ENCODE data around the gene LIMK2.

Gene LIMK2

DNA sequence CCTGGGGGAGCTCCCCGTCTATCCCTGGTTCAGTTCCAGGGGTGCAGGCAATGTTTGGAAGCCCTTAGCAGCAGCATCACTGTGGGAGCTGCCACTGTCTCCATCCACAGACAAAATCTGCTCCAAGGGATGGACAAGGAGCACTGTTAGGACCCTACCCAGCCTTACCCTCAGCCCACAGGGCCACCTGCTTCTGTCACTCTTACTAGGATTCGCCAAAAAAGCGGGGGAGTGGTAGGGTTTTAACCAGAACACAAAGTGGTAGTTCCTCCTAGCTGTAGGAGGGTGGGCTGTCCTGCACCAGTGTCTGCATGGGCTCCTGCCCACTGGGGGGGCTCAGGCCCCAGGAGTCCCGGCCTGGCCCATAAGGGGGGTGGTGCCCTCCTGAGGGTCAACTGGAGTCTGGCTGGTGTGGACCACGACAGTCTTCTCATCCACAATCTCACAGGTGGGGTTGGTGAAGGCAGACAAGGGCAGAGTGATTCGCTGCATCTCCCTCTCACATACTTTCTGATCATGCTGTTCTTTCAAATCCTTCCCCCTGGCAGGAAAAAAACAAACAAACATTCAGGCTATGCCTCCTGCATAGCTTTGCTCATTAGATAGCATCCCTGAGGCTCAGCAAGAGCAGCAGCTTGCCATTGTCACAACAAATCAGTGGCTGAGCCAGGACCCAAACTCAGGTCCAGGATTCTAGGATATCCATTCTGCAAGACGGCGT, 70.8 kb downstream of the LIMK2 start:
- no peak for TF ChIP-seq ZFX (IDR thresholded peaks at IDR 0.05)
- TF ChIP-seq, protein P1, sequence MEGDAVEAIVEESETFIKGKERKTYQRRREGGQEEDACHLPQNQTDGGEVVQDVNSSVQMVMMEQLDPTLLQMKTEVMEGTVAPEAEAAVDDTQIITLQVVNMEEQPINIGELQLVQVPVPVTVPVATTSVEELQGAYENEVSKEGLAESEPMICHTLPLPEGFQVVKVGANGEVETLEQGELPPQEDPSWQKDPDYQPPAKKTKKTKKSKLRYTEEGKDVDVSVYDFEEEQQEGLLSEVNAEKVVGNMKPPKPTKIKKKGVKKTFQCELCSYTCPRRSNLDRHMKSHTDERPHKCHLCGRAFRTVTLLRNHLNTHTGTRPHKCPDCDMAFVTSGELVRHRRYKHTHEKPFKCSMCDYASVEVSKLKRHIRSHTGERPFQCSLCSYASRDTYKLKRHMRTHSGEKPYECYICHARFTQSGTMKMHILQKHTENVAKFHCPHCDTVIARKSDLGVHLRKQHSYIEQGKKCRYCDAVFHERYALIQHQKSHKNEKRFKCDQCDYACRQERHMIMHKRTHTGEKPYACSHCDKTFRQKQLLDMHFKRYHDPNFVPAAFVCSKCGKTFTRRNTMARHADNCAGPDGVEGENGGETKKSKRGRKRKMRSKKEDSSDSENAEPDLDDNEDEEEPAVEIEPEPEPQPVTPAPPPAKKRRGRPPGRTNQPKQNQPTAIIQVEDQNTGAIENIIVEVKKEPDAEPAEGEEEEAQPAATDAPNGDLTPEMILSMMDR (conservative IDR thresholded peaks at IDR 0.05) = no peak
- no peak overlapping the region for H3K27ac ChIP-seq

DNA sequence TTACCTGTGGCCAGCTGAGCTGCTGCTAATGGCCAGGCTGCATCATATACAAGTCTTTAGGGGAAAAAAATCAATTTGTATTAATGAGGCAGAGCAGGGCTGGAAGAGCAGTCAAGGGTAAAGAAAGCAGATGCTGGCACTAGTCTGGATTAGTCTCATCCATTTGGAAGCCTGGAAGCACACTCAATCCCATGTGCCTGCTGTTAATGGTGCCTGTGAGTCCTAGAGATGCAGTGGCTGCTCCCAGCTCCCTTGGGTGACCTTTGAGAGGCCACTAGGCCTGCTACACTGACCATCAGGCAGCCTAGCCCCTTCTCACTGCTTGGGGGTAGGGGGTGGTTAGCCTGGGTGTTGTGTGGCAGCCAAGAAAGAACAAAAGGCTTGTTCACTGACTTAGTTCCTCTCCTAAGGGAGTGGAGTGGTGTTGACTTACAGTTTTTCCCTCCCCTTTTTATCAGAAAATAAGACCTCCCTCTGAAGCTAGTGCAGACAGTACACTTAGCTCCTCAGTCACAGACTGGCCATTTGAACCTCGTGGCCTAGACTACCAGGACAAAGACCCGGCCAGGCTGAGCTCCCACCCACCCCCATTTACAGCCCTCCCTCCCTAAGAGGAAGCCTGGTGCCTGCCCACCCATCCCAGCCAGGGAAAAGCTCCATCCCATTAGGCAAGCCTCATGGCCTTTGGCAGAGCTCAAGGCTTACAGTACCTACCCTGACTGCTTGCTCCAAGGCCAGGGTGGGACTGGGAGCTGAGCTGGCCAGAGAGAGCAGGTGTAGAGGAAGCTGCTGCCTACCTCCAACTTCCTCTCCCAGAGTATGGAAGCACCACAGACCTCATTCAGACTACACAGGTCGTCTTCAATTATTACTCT, 72.4 kb downstream of the LIMK2 start:
- no peak for TF ChIP-seq ZFX (IDR thresholded peaks at IDR 0.05)
- TF ChIP-seq, protein P1 (conservative IDR thresholded peaks at IDR 0.05) = no peak
- H3K27ac ChIP-seq = no peak overlapping the region

DNA sequence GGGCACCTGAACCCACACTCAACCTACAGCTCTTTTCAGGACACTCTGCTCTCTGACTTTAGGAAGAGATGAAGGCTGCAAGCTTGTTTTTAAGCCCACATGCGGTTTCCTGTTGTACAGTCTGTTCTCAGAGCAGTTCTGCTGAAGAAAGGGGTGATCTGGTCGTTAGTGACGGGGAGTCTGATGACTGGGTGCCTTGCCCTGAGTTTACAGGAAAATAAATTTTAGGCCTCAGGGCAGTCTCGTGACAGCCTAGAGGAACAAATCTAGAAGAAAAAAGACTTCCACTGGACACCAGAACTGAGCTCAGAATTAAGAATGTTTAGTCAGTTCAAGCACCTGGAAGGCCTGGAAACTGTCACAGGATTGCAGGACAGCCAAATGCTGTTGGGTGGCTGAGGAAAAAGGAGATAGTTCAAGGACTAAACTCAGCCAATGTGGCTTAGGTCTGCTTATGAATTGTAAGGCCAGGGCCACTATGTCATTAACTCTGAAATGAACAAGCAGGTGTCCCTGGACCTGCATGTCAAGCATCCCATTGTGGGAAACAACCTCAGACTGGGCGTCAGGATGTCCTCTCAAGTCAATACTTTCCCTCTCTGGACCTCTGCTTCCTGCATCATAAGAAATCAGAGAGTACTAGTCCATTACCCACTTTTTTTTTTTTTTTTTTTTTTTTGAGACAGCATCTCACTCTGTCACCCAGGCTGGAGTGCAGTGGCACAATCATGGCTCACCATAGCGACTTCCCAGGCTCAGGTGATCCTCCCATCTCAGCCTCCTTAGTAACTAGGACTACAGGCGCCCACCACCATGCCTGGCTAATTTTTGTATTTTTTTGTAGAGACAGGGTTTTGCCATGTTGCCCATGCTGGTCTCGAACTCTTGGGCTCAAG, 74.5 kb downstream of the LIMK2 start:
- TF ChIP-seq, protein P1 (conservative IDR thresholded peaks at IDR 0.05) = no peak
- no peak for TF ChIP-seq ZFX (IDR thresholded peaks at IDR 0.05)
- no peak overlapping the region for H3K27ac ChIP-seq

DNA sequence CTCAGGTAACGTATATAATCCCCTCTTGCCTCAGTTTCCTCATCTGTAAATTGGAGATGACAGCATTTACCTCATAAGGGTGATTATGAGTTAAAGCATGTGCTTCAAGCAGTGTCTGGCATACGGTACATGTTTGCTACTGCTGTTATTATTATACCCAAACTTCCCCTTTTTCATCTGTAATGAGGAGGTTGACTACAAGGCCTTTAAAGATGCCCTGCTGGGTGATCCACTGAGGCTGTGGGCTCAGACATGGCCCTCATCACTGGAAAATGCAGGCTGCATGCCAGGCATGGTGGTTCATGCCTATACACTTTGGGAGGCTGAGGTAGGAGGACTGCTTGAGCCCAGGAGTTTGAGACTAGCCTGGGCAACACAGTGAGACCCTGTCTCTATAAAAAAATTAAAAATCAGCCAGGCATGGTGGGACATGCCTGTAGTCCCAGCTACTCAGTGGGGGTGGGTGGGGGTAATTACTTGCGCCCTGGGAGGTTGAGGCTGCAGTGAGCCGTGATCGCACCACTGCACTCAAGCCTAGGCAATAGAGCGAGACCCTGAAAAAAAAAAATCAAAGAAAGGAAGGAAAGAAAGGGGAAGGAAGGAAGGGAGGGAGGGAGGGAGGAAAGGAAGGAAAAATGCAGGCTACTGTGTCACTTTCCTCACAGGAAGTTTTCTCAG, 75.9 kb downstream of the LIMK2 start:
- no peak overlapping the region for H3K27ac ChIP-seq
- no peak for TF ChIP-seq ZFX (IDR thresholded peaks at IDR 0.05)
- TF ChIP-seq, protein P1 (conservative IDR thresholded peaks at IDR 0.05) = no peak

DNA sequence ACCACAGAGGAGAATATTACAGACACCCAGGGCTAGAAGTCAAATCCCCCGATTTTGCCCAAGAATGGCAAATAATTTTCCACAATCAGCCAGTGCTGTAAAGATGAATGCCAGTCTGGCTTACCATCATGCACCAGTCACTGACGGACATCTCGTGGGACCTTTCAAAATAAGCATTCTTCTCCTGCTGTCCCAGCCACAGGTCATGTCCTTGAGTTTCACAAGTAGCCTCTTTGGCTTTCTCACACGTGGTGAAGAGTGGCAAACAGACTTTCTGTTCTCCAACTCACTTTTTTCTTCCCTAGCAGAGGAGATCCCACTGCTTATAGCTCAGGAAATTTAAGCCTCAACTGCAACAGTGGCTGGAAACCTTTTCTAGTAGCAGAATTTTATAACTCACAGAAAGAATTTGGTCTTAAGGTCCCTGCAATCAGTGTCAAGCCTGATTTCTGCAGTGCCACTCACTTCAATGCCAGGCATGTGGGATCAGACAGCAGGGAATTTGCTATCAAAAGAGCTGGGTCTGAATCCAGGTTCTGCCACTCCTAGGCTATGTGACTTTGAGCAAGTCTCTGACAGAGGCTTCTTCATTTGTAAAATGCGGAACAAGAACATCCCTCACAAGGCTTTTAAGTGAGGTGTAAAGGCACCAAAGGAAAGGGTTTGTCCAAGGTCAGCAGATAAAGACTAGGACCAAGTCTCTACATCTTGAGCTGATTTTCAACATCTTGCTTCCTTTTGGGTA, 76.6 kb downstream of the LIMK2 start:
- H3K27ac ChIP-seq = no peak overlapping the region
- no peak for TF ChIP-seq ZFX (IDR thresholded peaks at IDR 0.05)
- TF ChIP-seq, protein P1 (conservative IDR thresholded peaks at IDR 0.05) = no peak

DNA sequence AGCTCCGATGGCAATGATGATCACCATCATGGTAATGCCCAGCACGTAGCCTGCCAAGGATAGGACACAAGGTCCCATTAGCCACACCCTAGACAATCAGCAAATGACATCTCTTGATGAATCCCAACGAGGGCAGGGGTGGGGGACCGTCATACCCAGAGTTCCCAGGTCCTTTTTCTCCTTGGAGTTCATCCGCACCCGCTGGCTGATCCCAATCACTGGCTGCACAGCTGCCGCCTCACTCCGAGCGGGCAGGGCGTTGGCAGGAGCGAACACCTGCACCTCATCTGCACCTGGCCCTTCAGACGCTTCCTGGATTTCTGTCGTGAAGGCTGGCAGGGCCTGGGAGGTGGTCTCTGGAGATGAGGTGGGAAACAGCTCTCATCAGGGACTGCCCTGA, 77.2 kb downstream of the LIMK2 start:
- peak overlapping the region; percentile 61 for H3K27ac ChIP-seq

More for the DNA sequence above, 77.2 kb downstream of the LIMK2 start:
- TF ChIP-seq, protein P1 (conservative IDR thresholded peaks at IDR 0.05) = no peak
- TF ChIP-seq ZFX (IDR thresholded peaks at IDR 0.05) = no peak

Data from C4-2B (cell line).